Measurements from ENCODE around the gene ZFYVE28.
A peak's percentile ranks its signal among the peaks of the same experiment; 100 is the strongest.

Gene ZFYVE28

GRCh38 chr4:2322227-2322626, 96.2 kb downstream of the ZFYVE28 start:
- H3K9me3 ChIP-seq, result peaks cover 0 to 7% (median 4%) of the 10 kb centered on the region in 3 donors
- H3K27me3 ChIP-seq, result no peaks in the 10 kb centered on the region
- intact Hi-C loops (cut with DNase I; ENCODE audit: low total_unique reads), result no loop called here
- TF ChIP-seq CTCF (IDR thresholded peaks at IDR 0.05), result no peak
- no peak overlapping the region for H3K4me3 ChIP-seq
- H3K36me3 ChIP-seq, result peaks cover 3 to 11% (median 3%) of the 10 kb centered on the region in 3 donors
- peak in 1 of 2 donors; percentile 48 for DNase-seq
- no peaks in the 10 kb centered on the region for H3K4me1 ChIP-seq
- no peak overlapping the region for H3K27ac ChIP-seq

GRCh38 chr4:2321279-2322196, 96.9 kb downstream of the ZFYVE28 start:
- Histone ChIP-seq H3K4me3 (no peak overlapping the region), H3K4me1 (no peaks in the 10 kb centered on the region), H3K27ac (no peak overlapping the region), H3K9me3 (peaks cover 0 to 4% (median under 1%) of the 10 kb centered on the region in 3 donors), H3K27me3 (no peaks in the 10 kb centered on the region), H3K36me3 (peaks cover 3 to 7% (median 3%) of the 10 kb centered on the region in 3 donors)
- intact Hi-C loops (cut with DNase I; ENCODE audit: low total_unique reads), result no loop called here
- peak in 1 of 2 donors; percentile 43 for DNase-seq
- TF ChIP-seq CTCF (IDR thresholded peaks at IDR 0.05), result no peak

GRCh38 chr4:2320746-2321145, 97.7 kb downstream of the ZFYVE28 start:
- H3K4me3 ChIP-seq, result no peak overlapping the region
- H3K4me1 ChIP-seq, result no peaks in the 10 kb centered on the region
- DNase-seq, result peak in 1 of 2 donors; percentile 53
- intact Hi-C loops (cut with DNase I; ENCODE audit: low total_unique reads), result no loop called here
- H3K27ac ChIP-seq, result no peak overlapping the region
- no peaks in the 10 kb centered on the region for H3K27me3 ChIP-seq
- no peak for TF ChIP-seq CTCF (IDR thresholded peaks at IDR 0.05)
- H3K36me3 ChIP-seq, result peaks cover 0 to 3% (median 3%) of the 10 kb centered on the region in 3 donors
- no peaks in the 10 kb centered on the region for H3K9me3 ChIP-seq

GRCh38 chr4:2320152-2320551, 98.3 kb downstream of the ZFYVE28 start:
- Histone ChIP-seq H3K27ac (no peak overlapping the region), H3K4me3 (no peak overlapping the region), H3K9me3 (no peaks in the 10 kb centered on the region), H3K36me3 (peaks cover 0 to 3% (median 3%) of the 10 kb centered on the region in 3 donors), H3K4me1 (no peaks in the 10 kb centered on the region), H3K27me3 (no peaks in the 10 kb centered on the region)
- no peak for TF ChIP-seq CTCF (IDR thresholded peaks at IDR 0.05)
- DNase-seq, result peak in 1 of 2 donors; percentile 21
- intact Hi-C loops (cut with DNase I; ENCODE audit: low total_unique reads), result no loop called here

GRCh38 chr4:2318885-2319284, 99.6 kb downstream of the ZFYVE28 start:
- Histone ChIP-seq H3K4me1 (no peaks in the 10 kb centered on the region), H3K36me3 (peaks cover 0 to 3% (median 0%) of the 10 kb centered on the region in 3 donors), H3K27ac (no peak overlapping the region), H3K9me3 (no peaks in the 10 kb centered on the region), H3K27me3 (no peaks in the 10 kb centered on the region), H3K4me3 (no peak overlapping the region)
- TF ChIP-seq CTCF (IDR thresholded peaks at IDR 0.05), result no peak
- DNase-seq, result no peak
- intact Hi-C loops (cut with DNase I; ENCODE audit: low total_unique reads), result no loop called here

All from tibial artery (tissue), 4 donors.